SK-N-DZ (cell line): ENCODE results near the gene DCAF7.

Experiments used
- DNase-seq: peaks from one replicate; pipeline ENCODE4 v3.0.0-alpha.2; 2015; ENCODE audit warnings: low spot score
- small RNA-seq, 2 experiments: library from RNA; depleted of rRNA; stranded (forward); fragments of <200 nt; gene quantifications; one replicate each; pipeline ENCODE3, GENCODE V24; 2014

The DCAF7 gene

GRCh38 chr17:63629627-63630026 lies 79.3 kb downstream of the DCAF7 start:
- no peak for DNase-seq

- DNase-seq, result no peak
Measured at GRCh38 chr17:63631062-63631461, 80.8 kb downstream of the DCAF7 start.

- DNase-seq, result no peak
Measured at GRCh38 chr17:63631626-63632025, 81.3 kb downstream of the DCAF7 start.

GRCh38 chr17:63633742-63634141 lies 83.5 kb downstream of the DCAF7 start:
- DNase-seq, result no peak

- no peak for DNase-seq
Measured at GRCh38 chr17:63634163-63634562, 83.9 kb downstream of the DCAF7 start.

GRCh38 chr17:63634816-63635215 lies 84.5 kb downstream of the DCAF7 start:
- DNase-seq, result no peak

GRCh38 chr17:63635290-63635689 lies 85.0 kb downstream of the DCAF7 start:
- no peak for DNase-seq

GRCh38 chr17:63635787-63636186 lies 85.5 kb downstream of the DCAF7 start:
- peak; percentile 60 for DNase-seq

GRCh38 chr17:63639125-63639524 lies 88.8 kb downstream of the DCAF7 start:
- DNase-seq, result no peak

- DNase-seq, result no peak
Measured at GRCh38 chr17:63640038-63640437, 89.8 kb downstream of the DCAF7 start.

- no peak for DNase-seq
Measured at GRCh38 chr17:63641692-63642448, 91.6 kb downstream of the DCAF7 start.

Small RNAs within 50 kb of the gene (small RNA-seq; reads per million reads assigned to genes)
- 0 reads per million in 2 experiments for gene RNU6-288P
